Cardiac muscle cell (in vitro differentiated cells and primary cell): Measurements from ENCODE around the gene ZIC5. TPM values are rescaled to one million over a fixed set of nuclear protein-coding genes. Genes with fewer than 3 reads are reported as not detected.

Experiments
- DNase-seq, 2 donors: peaks; one replicate each; pipeline versions ENCODE4 v3.0.0 to v3.0.0-alpha.2; 2010 to 2017; ENCODE audit warnings: low read depth in 1 of 2, low spot score in 1 of 2
- H3K27ac ChIP-seq: fragments of 200-600 bp; sonication (generic); 2 replicates; pipeline ENCODE4 v1.5.1; 2016
- H3K27me3 ChIP-seq: fragments of 200-600 bp; sonication (generic); 2 replicates; pipeline ENCODE4 v1.6.0; 2016; ENCODE audit warnings: control low read depth
- H3K36me3 ChIP-seq: fragments of 200-600 bp; sonication (generic); 2 replicates; pipeline ENCODE4 v1.5.1; 2016; ENCODE audit warnings: control low read depth
- H3K4me1 ChIP-seq: fragments of 200-600 bp; sonication (generic); 2 replicates; pipeline ENCODE4 v1.8.1; 2017; ENCODE audit warnings: low read depth, mild to moderate bottlenecking, mixed run types
- H3K4me3 ChIP-seq: fragments of 200-600 bp; sonication (generic); 2 replicates; pipeline ENCODE4 v1.5.1; 2016; ENCODE audit warnings: mild to moderate bottlenecking
- H3K9me3 ChIP-seq: fragments of 200-600 bp; sonication (generic); 2 replicates; pipeline ENCODE4 v1.5.1; 2017; ENCODE audit warnings: low read depth, mild to moderate bottlenecking, control low read depth
- CTCF ChIP-seq: IDR thresholded peaks from 2 replicates; pipeline ENCODE4 v1.5.1; 2012; ENCODE audit warnings: low read depth, mild to moderate bottlenecking, low read length
- polyA plus RNA-seq: library from polyadenylated mRNA; unstranded; fragments of >200 nt; fragmentation: Nextera tagmentation; extraction: Ambion mirVana; gene quantifications from 2 replicates; pipeline ENCODE4 v1.2.1, GENCODE V29; 2016
- total RNA-seq: library from RNA; depleted of rRNA; stranded (reverse); fragments of >200 nt; gene quantifications from 2 replicates; pipeline ENCODE4 v1.2.3, GENCODE V29; 2016

The ZIC5 gene
- total and polyA plus RNA-seq, 2 experiments from 2014 or later: 0.22 to 0.69 TPM

- DNase-seq: no peak
- H3K27me3 ChIP-seq: no peaks in the 10 kb centered on the region
- no peak overlapping the region for H3K4me3 ChIP-seq
- H3K9me3 ChIP-seq: no peaks in the 10 kb centered on the region
- H3K27ac ChIP-seq: no peak overlapping the region
- no peak for TF ChIP-seq CTCF
- no peaks in the 10 kb centered on the region for H3K36me3 ChIP-seq
- no peaks in the 10 kb centered on the region for H3K4me1 ChIP-seq
Observed at GRCh38 chr13:99922631-99923404, 48.7 kb downstream of the ZIC5 start.

GRCh38 chr13:99919132-99919531 lies 52.4 kb downstream of the ZIC5 start:
- no peaks in the 10 kb centered on the region for H3K27me3 ChIP-seq
- DNase-seq: no peak
- no peak for TF ChIP-seq CTCF
- H3K4me3 ChIP-seq: no peak overlapping the region
- no peaks in the 10 kb centered on the region for H3K4me1 ChIP-seq
- no peak overlapping the region for H3K27ac ChIP-seq
- H3K36me3 ChIP-seq: no peaks in the 10 kb centered on the region
- no peaks in the 10 kb centered on the region for H3K9me3 ChIP-seq

GRCh38 chr13:99916366-99917103 lies 55.0 kb downstream of the ZIC5 start:
- H3K9me3 ChIP-seq: no peaks in the 10 kb centered on the region
- peak; percentile 55 to 79 for DNase-seq

GRCh38 chr13:99913167-99913566 lies 58.4 kb downstream of the ZIC5 start:
- no peak overlapping the region for H3K4me3 ChIP-seq
- no peaks in the 10 kb centered on the region for H3K9me3 ChIP-seq
- no peak overlapping the region for H3K27ac ChIP-seq
- DNase-seq: no peak
- H3K27me3 ChIP-seq: no peaks in the 10 kb centered on the region
- H3K36me3 ChIP-seq: no peaks in the 10 kb centered on the region
- no peak for TF ChIP-seq CTCF
- no peaks in the 10 kb centered on the region for H3K4me1 ChIP-seq

More at GRCh38 chr13:99916366-99917103, 55.0 kb downstream of the ZIC5 start:
- Histone ChIP-seq H3K4me3 (no peak overlapping the region), H3K4me1 (no peaks in the 10 kb centered on the region), H3K27ac (no peak overlapping the region), H3K27me3 (no peaks in the 10 kb centered on the region), H3K36me3 (no peaks in the 10 kb centered on the region)
- TF ChIP-seq CTCF: peak; percentile 98

Other genes starting within 250 kb of the ZIC5 start
- gene ZIC2, start 10.0 kb upstream of the ZIC5 start, total RNA-seq: 0.06 and 0.11 TPM in 2 replicates
- 0.21 TPM in 1 of 2 replicates, not detected in the other for gene ZIC2, start 10.0 kb upstream of the ZIC5 start, polyA plus RNA-seq
- gene PCCA, start 117.3 kb upstream of the ZIC5 start, total RNA-seq: 21.0 and 29.8 TPM in 2 replicates
- 59.2 and 76.4 TPM in 2 replicates for gene PCCA, start 117.3 kb upstream of the ZIC5 start, polyA plus RNA-seq